HL-60 (cell line): ENCODE measurements around the gene TNNI2.

ENCODE experiments used
- DNase-seq, 2 experiments: peaks; one replicate each; pipeline ENCODE4 v3.0.0-alpha.2; 2010 to 2020; ENCODE audit warnings: low read depth in 1 of 2, low spot score in 1 of 2
- H3K27ac ChIP-seq: fragments of 250-450 bp; sonication (Bioruptor Pico); replicated peaks from 2 replicates; pipeline ENCODE4 v1.5.1; 2020; ENCODE audit warnings: mild to moderate bottlenecking, moderate library complexity
- H3K27me3 ChIP-seq: fragments of 250-450 bp; sonication (Bioruptor Pico); 2 replicates; pipeline ENCODE4 v1.5.1; 2021; ENCODE audit warnings: mild to moderate bottlenecking, moderate library complexity; ENCODE audit not compliant: insufficient read depth, poor library complexity, severe bottlenecking
- H3K4me3 ChIP-seq: replicated peaks from 2 replicates; pipeline ENCODE4 v1.5.1; 2011; ENCODE audit warnings: mild to moderate bottlenecking, control low read depth, low read length; ENCODE audit not compliant: insufficient read depth
- GABPA ChIP-seq: IDR thresholded peaks from 2 replicates; pipeline ENCODE4 v1.6.1; 2012; ENCODE audit warnings: low read depth
- POLR2AphosphoS5 ChIP-seq: IDR thresholded peaks from 2 replicates; pipeline ENCODE4 v1.6.1; 2012; ENCODE audit warnings: low read depth
- SPI1 ChIP-seq: IDR thresholded peaks from 2 replicates; pipeline ENCODE4 v1.6.1; 2012; ENCODE audit warnings: low read depth, mild to moderate bottlenecking, borderline replicate concordance
- TF ChIP-seq, protein P1 (sequence below): IDR thresholded peaks from one replicate; pipeline ENCODE4 v1.5.1; 2011; ENCODE audit warnings: low read length, control low read depth, inconsistent platforms; ENCODE audit not compliant: insufficient read depth
- TF ChIP-seq, protein P2 (sequence below): IDR thresholded peaks from 2 replicates; pipeline ENCODE4 v1.6.1; 2012; ENCODE audit warnings: low read depth; ENCODE audit not compliant: insufficient replicate concordance

Gene TNNI2

DNA sequence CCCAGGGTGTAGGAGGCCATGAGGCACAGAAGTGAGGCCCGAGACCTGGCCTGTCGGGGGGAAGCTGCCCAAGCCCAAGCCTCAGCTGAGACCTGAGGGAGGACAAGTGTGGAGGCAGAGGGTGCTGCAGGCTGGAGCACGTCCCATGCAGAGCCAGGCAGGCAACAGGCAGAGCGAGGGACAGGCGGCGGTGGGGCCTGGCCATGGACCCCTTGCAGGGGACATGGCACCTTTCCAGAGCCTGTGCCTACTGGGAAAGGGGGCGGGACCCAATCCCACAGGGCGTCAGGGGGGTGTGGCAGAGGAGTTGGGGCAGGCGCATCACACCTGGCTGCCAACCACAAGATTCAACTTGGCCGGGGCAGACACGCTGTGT lies 4.3 kb downstream of the TNNI2 start:
- Histone ChIP-seq H3K4me3 (no peak overlapping the region), H3K27ac (no peak overlapping the region), H3K27me3 (no peaks in the 10 kb centered on the region)
- TF ChIP-seq POLR2AphosphoS5: no peak
- TF ChIP-seq, protein P1, sequence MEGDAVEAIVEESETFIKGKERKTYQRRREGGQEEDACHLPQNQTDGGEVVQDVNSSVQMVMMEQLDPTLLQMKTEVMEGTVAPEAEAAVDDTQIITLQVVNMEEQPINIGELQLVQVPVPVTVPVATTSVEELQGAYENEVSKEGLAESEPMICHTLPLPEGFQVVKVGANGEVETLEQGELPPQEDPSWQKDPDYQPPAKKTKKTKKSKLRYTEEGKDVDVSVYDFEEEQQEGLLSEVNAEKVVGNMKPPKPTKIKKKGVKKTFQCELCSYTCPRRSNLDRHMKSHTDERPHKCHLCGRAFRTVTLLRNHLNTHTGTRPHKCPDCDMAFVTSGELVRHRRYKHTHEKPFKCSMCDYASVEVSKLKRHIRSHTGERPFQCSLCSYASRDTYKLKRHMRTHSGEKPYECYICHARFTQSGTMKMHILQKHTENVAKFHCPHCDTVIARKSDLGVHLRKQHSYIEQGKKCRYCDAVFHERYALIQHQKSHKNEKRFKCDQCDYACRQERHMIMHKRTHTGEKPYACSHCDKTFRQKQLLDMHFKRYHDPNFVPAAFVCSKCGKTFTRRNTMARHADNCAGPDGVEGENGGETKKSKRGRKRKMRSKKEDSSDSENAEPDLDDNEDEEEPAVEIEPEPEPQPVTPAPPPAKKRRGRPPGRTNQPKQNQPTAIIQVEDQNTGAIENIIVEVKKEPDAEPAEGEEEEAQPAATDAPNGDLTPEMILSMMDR: no peak
- no peak for TF ChIP-seq SPI1
- TF ChIP-seq, protein P2, sequence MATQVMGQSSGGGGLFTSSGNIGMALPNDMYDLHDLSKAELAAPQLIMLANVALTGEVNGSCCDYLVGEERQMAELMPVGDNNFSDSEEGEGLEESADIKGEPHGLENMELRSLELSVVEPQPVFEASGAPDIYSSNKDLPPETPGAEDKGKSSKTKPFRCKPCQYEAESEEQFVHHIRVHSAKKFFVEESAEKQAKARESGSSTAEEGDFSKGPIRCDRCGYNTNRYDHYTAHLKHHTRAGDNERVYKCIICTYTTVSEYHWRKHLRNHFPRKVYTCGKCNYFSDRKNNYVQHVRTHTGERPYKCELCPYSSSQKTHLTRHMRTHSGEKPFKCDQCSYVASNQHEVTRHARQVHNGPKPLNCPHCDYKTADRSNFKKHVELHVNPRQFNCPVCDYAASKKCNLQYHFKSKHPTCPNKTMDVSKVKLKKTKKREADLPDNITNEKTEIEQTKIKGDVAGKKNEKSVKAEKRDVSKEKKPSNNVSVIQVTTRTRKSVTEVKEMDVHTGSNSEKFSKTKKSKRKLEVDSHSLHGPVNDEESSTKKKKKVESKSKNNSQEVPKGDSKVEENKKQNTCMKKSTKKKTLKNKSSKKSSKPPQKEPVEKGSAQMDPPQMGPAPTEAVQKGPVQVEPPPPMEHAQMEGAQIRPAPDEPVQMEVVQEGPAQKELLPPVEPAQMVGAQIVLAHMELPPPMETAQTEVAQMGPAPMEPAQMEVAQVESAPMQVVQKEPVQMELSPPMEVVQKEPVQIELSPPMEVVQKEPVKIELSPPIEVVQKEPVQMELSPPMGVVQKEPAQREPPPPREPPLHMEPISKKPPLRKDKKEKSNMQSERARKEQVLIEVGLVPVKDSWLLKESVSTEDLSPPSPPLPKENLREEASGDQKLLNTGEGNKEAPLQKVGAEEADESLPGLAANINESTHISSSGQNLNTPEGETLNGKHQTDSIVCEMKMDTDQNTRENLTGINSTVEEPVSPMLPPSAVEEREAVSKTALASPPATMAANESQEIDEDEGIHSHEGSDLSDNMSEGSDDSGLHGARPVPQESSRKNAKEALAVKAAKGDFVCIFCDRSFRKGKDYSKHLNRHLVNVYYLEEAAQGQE: no peak
- TF ChIP-seq GABPA: no peak
- no peak for DNase-seq

DNA sequence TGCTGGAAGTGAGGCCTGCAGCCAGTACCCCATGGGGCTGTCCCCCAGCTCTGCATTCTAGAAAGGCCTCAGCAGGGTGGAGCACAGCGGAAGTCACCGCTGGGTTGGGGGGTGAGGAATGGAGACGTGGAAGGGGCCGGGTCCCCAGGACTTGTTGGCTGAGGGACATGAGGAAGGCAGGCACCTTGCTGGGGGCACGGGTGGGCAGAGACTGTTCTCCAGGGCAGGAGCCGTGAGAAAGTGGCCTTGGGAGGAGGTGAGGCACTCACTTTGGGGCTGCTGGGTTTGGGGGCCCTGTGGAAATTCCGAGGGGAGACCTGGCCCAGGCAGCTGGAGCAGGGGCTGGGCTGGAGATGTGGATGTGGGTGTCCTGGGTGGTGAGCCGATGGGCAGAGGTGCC lies 5.0 kb downstream of the TNNI2 start:
- no peak for DNase-seq
- no peaks in the 10 kb centered on the region for H3K27me3 ChIP-seq
- peak overlapping the region; percentile 69 for H3K27ac ChIP-seq
- TF ChIP-seq, protein P2: no peak
- TF ChIP-seq, protein P1: no peak
- no peak overlapping the region for H3K4me3 ChIP-seq

DNA sequence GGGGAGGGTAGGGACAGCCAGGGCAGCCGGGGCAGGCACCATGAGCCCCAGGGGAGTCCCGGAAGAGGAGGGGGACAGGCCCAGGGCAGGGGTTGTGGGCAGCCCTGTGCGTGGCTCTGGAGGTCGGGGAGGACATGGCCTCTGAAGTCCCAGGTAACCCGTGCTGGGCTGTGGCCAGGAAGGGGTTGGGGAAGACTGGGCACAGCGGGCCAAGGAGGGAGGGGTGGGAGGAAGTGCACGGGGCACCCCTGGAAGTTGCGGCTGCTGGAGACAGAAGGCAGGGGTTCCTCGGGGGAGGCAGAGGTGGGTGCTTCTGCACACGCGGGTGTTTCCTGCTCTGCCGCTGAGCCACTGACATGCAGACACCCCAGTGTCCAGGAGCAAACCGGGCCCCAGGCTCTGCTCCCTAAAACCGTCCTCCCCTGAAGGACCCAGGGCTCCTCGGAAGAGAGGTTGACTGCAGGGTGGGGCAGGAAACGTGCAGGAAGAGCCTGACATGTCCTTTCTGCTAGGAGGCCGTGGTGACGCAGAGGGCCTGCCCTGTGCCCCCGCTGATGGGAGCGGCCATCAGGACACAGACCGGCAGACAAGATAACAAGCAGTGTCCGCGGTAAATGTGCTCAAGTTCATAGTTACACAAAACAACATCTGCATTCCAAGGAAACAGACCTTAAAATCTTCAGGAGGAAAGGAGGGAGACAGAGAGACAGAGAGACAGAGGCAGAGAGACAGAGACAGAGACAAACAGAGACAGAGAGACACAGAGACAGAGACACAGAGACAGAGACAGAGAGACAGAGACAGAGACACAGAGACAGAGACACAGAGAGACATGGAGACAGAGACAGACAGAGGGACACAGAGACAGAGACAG lies 5.7 kb downstream of the TNNI2 start:
- Histone ChIP-seq H3K4me3 (no peak overlapping the region), H3K27ac (peak overlapping the region; percentile 69), H3K27me3 (no peaks in the 10 kb centered on the region)
- peak; percentile 41 for TF ChIP-seq POLR2AphosphoS5
- TF ChIP-seq GABPA: no peak
- peak; percentile 90 for TF ChIP-seq SPI1
- DNase-seq: peak; percentile 69 to 74

DNA sequence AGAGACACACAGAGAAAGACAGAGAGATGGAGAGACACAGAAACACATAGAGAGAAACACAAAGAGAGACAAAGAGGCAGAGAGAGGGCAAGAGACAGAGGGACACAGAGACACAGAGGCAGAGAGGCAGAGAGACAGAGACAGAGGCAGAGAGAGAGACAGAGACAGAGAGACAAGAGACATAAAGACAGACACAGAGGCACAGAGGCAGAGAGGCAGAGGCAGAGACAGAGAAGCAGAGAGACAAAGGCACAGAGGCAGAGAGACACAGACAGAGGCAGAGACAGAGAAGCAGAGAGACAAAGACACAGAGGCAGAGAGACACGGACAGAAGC lies 6.3 kb downstream of the TNNI2 start:
- DNase-seq: no peak
- TF ChIP-seq GABPA (no peak), SPI1 (no peak), POLR2AphosphoS5 (no peak)
- TF ChIP-seq, protein P2: no peak
- TF ChIP-seq, protein P1: no peak
- no peaks in the 10 kb centered on the region for H3K27me3 ChIP-seq
- peak overlapping the region; percentile 69 for H3K27ac ChIP-seq
- no peak overlapping the region for H3K4me3 ChIP-seq
